GM21723 (cell line): Measurements from ENCODE around the gene BABAM2.
"Not testable (repeated sequence)": the region's sequence is repeated elsewhere in the genome, so short reads cannot be mapped to it uniquely, and the experiment has no call there.

Source experiments
- ATAC-seq: cut with Tn5 transposase; IDR thresholded peaks from one replicate; pipeline ENCODE4 v1.9.1; 2021; ENCODE audit warnings: mild to moderate bottlenecking, moderate library complexity; ENCODE audit not compliant: unreplicated experiment

Gene BABAM2

DNA sequence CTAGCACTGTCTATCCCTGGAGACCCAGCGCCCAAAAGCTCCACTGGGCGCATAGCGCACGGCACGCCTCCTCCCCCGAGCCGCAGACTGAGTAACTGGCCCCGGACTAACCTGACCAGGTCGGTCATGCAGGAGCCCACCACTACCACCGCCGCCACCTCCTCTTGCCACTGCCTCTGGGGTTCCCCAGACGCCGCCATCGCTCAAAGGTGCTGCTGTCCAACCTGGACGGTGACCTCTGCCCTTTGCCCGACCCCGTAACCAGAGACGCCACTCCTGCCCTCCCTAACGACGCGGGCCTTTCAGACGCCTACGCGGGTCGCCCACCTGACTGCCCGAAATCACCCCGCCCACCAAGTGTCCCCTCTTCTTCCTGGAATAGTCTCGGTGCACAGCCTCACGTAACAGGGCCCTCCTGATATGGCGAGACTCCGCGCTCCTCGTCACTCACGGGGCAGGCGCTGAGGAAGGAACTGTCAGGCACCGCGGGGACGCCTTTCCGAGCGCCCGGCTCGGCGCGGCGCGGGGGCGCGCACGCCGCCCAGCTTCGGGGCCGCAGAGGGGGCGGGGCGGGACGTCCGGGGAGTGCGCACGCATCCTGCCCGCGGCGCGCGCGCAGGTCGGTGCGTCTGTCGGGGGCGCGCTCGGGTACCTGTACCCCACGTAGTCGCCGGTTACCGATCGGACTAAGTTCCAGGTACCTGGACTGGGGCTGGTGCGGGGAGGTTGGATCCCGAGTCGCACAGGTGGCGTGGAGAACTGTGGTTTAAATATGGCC is at the start of gene BABAM2, which contains the start of gene RBKS:
TSS of gene BABAM2 (plus strand) at position 584 of the 778 bp plus-strand sequence. CDS start 3,828 bp downstream, outside the sequence.
TSS of gene RBKS (minus strand) at position 242 of the 778 bp plus-strand sequence. CDS start at position 200, 42 bp downstream.
- ATAC-seq, result peak; percentile 82

DNA sequence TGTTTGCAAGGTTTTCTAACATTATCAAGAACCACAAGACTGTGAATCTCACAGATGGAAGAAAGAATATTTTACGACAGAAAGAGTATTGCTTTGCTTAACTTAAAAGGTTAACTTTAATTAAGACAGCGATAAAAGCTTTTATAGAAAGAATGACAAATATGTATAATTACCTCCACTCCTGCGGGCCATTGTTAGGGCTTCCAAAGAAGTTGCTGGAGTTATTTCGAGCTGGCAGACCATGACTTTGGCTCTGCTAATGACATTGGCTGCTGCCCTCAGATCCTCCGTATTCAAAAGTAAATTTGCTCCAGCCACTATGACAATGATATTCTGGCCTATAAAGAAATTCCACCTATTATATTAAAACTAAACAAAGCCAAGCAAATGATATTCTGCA is 47.6 kb upstream of the BABAM2 start:
- ATAC-seq, result no peak

DNA sequence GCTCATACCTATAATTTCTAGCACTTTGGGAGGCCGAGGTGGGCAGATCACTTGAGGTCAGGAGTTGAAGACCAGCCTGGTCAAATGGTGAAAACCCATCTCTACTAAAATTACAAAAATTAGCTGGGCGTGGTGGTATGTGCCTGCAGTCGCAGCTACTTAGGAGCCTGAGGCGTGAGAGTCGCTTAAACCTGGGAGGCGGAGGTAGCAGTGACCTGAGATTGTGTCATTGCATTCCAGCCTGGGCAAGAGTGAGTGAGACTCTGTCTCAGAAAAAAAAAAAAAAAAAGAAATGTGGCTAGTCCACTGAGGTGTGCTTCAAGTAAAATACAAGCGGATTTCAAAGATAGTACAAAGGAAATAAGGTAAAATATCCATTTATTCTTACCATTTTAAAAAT is 46.5 kb upstream of the BABAM2 start:
- ATAC-seq, result no peak

DNA sequence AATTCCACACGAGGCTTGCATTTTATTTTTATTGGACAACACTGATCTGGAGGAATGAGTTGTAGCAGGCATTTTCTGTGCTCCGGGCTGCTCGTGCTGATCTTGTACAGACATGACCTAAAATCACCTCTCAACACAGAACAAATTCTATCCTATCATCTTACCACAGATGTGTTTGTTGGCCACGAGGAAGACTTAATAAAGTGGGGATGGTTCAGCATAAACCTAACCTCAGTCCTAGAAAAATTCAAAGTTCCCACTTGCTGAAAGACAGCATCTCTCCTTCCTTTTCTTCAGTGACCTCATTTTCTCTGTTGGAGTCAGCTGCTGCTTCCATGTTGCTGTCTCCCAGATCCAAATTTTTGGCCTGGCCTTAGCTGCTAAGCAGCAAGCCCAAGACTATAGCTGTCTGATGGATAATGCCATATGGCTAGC is 45.7 kb upstream of the BABAM2 start:
- ATAC-seq, result no peak

DNA sequence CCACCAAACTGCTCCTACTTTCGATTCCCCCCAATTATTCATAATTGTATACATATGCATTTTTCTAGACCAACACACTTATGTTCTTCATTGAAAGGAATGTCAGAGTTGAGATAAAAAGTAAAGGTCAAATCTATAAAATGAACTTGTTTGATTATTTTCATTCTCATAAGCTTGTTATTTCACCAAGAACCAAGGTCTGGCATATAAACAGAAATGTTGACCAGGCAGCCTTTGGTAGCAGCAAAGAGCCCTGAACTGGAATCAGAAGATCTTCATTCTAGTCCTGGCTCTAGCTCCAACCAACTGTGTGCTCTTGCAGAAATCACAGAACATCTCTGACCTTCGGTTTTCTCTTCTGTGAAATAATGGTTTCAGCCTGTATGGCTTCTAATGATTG is 43.2 kb upstream of the BABAM2 start:
- no peak for ATAC-seq

DNA sequence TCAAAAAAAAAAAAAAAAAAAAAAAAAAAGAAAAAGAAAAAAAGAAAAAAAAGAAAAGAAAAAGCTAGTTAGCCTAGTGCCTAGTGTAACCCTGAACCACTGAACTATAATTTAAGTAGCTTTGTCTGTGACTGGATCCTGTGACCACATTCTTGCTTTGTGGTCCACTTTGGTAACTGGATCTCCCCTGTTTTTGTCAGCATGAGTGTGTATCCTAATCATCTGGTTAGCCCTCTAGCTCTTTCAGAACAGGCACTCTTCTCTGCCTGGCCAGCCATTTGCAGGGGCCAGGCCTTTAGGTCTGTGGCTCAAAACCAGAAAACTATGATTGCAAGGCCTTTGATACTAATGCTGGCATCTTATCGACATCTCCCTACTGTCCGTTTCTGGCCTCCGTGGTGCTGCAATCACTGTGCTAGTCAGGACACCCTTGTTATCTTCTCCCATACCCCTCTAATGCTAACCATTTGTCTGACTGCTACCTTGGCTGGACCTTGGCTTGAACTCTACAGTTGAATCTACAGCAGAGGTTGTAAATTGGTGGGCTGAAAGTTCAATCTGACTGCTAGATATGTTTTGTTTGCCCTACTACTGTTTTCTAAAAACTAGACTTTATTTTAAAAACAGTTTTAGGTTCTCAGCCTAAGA is 40.8 kb upstream of the BABAM2 start:
- ATAC-seq, result no peak

DNA sequence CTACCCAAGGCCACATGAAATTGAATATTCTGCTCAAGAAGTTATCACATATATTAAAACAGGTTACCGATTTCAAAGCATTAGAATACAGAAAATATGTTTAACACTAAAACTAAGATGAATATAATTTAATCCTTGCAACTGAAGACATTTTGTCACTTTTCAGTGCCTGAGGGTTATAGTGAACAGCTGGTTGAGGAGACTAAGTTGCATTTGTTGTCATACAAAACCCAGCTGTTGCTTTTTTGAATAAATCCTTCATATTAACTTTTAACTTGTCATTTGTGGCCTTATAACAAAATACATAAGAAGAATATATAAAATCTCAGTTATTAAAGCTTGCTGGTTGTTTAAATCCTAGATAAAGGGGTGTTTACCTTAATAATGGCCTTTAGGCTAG is 37.8 kb upstream of the BABAM2 start:
- no peak for ATAC-seq

DNA sequence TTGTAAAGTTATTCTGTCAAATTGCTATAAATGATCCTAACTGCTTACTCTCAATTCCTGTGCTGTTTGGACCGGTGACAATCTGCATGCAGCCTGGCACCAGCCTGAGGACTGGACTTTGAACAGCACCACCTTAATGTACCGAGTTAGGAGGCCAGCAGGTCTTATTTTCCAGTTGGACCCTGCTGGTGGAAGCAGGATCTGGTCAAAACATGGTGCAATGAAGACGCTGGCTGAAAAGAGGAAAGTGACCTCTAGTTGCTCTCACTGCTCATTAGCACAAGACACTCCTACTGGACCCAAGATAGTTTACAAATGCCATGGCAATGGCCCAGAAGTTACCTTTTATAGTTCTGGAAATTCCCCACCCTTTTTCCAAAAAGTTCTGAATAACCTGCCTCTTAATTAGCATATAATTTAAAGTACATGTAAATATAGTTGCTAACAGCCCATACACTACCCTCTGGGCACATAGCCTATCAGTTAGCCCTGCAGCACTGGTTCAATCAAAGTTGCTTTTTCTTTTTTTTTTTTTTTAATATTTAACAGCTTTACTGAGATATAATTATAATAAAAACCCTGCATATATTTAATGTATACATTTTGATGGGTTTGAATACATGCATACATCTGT is 36.2 kb upstream of the BABAM2 start:
- ATAC-seq, result no peak

DNA sequence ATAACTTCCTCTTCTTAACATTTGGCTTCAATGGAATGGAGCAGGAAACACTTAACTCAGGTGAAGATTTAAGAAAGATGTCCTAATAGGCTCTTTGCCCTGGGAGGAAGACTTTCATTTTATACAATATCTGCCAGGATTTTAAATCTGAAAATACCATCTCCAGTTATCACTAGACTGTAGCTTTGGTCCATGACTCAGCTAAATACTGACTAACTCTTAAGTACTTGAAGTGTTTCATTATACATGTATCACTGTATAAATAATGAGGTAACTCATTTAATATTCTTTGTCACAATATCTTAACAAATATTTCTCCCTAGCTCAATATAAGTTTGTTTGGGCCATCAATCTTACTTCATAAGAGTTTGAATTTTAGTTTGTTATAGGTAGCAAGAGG is 35.1 kb upstream of the BABAM2 start:
- no peak for ATAC-seq

DNA sequence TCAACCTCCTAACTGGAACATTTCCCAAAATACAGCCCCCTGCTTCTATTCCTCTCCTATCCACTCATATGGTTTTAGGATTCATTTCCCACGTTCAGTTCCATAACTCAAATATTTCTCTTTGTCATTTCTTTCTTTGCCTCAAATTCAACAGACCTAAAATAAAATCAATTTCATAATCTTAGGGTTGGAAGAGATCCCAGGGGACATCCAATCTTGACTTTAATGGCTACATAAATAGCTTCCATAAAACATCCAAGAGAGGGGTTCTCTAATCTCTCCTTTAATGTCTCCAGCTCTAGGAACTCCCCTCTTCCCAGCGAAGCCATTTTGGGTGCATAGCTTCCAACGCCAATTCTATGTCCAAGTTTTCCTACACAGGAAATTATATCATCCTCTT is 34.1 kb upstream of the BABAM2 start:
- ATAC-seq, result no peak

DNA sequence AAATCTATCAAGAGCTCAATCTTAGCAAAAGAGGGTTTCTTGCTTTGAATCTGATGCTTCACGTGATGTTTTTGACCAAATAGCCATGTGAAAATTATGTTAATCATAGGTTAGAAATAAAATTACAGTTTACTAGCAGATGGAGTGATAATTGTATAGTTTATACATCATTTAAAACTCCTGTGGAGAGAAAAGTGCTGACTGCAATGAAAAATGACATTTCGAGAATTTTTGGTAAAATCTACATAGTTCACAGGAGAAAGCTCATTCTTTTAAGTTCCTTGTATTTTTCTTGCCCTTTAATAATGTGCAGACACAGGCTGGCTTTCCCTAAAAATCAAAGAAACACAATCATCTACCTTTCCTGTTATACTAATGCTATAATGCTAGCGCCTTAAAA is 33.6 kb upstream of the BABAM2 start:
- no peak for ATAC-seq

DNA sequence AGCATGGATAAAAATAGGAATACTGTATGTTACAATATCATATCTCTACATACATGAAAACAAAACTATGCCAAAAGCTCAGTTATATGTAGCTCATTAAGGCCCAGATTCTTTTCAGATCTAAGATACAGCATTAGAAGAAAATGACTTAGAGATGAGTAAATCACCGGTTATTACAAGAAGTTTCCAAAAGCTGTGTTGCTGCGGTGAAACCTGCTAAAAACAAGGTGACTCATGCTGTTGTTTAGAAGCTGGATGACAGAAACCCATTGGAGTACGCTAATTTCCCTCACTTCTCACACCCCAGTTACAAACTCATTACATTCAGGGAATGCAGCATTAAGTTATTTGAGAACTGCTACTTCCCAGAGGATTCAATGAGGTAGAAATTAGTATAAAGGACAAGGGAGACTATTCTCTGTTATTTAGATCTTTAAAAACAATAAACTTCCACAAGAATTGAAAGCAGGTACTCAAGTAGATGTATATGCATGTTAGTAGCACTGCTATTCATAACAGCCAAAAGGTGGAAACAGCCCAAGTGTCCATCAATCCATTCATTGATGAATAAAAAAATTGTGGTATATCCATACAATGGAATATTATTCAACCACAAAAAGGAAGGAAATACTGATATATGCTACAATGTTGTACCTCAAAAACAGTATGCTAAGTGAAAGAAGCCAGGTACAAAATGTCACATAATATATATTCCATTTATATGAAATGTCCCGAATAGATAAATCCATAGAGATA is 32.9 kb upstream of the BABAM2 start:
- no peak for ATAC-seq

DNA sequence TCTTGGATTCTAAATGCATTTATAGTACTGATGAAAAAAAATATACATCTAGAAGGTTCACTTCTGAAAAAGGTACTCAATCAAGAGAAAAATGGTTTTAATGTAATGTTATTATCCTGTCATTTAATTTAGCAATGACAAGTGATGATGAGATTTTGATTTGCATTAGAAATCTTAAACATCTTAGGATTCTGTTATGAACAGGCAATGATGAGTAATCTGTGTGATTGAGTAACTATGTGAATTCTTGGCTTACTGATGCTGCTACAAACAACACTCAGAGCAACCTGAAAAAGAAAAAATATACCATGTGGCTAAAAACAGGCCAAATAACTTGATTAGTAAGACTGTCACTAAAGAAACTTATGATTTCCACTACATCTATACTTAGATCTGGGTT is 30.4 kb upstream of the BABAM2 start:
- ATAC-seq, result no peak

DNA sequence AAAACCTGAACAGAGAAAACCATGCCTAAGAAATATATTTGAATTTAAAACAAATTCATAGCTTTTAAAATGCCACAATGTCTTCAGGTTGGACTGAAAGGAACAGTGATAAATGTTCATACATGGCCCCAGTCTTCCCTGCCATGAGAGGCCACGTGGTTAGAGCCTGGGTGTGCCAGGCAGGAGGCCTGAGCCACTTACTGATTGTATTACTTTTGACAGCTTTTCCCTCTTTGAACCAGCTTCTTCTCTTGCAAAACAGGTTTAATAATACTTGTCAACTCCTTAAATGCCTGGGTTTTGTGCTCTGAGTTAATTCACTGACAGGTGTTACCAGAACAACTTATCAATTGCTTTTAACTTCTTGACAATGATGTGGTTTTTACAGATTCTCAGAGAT is 27.4 kb upstream of the BABAM2 start:
- ATAC-seq, result no peak

DNA sequence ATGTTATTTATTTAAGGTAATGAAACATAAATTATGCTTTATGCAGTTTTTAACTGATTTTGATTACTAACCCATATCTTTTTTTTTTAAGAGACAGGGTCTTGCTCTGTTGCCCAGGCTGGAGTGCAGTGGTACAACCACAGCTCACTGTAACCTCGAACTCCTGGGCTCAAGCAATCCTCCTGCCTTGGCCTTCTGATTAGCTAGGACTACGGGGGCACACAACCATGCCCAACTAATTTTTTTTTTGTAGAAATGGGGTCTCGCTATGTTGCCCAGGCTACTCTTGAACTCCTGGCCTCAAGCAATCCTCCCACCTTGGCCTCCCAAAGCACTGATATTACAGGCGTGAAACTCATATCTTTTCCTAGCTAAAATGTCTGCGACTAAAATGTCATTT is 26.6 kb upstream of the BABAM2 start:
- ATAC-seq, result not testable (repeated sequence)

DNA sequence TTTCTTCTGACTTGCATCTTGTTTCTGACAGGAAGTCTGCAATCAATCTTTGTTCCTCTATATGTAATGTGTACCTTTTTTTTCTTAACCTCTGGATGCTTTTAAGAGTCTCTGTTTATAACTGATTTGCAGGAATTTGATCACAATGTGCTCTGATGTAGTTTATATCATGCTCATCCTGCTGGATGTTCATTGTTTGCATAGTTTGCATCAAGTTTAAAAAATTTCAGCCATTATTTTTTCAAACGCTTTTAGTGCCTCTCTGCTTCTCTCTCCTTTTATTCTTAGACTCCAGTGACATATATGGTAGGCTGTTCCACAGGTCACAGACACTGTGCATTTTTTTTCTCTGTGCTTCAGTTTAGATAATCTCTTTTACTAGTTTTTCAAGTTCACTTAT is 24.3 kb upstream of the BABAM2 start:
- no peak for ATAC-seq

DNA sequence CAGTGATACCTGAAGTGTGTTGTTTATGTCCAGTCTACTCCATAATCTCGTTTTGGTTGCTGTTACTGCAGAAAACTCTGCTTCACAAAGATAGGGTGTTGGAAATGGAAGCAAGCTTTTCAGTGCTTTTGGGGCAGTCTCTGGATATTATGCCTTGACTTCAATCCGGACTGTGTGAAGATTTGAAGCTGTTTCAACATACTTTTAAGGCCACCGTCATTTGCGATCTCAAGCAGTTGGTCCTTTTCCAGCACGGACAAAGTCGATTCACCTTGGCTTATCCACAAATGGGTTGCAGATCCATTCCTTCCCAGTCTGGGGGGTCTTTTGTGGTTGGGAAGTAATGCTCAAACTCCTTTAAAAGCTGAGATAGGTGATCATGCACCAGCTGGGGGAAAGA is 20.8 kb upstream of the BABAM2 start:
- no peak for ATAC-seq

DNA sequence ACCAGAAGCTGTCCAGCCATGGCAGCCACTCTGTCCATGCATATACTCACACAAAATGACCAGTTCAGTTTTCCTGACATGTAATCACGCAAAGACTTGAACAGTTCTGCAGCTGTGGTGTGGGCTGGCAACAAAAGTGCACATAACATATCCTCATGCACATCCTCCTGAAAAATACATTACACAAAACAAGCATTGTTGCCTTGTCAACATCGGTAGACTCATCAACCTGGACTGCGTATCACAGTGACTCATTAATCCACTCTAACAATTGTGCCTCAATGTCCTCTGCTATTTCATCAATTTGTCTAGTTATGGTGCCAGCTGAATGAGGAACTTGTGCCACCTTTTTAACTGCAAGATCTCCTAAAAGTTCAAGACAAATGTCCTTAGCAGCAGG is 19.8 kb upstream of the BABAM2 start:
- ATAC-seq, result no peak

DNA sequence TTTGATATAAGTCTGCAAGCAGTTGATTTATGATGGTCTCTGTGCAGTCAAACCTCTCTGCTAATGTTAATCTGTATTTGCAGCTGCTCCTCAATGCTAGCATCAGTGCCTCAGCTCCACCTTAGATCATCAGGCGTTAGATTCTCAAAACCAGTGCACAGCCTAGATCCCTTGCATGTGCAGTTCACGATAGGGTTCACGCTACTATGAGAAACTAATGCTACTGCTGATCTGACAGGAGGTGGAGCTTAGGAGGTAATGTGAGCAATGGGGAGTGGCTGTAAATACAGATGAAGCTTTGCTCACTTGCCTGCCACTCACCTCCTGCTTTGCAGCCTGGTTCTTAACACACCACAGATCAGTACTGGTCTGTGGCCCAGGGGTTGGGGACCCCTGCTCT is 18.7 kb upstream of the BABAM2 start:
- ATAC-seq, result no peak

DNA sequence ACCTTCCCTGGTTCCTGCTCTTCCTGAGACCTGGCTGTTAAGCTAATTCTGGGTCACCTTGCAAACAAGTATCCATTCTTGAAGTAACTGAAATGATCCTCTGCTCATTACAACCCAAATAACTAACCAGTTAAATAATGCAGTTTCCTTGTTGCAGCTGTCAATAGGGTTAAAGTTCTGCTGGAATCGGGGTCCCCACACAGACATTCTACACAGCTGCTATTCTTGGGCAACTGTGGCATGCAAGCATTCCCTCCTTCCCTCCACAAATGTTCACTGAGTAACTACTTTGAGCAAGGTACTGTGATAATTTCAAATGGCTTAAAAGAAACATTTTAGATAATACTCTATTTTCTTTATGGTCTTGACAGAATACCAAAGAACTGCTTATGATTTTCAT is 17.4 kb upstream of the BABAM2 start:
- ATAC-seq, result no peak
